ENCODE measurements around the gene SORT1.

- no peak for TF ChIP-seq NFE2L2 (IDR thresholded peaks at IDR 0.05; ENCODE audit: low read depth, low read length)
- no peak for TF ChIP-seq CTCF (conservative IDR thresholded peaks at IDR 0.05; ENCODE audit: low read depth, low read length)
- TF ChIP-seq RFX5 (IDR thresholded peaks at IDR 0.05; ENCODE audit: low read depth, low read length), result no peak
- TF ChIP-seq SMC3 (IDR thresholded peaks at IDR 0.05; ENCODE audit: low read depth, low read length), result no peak
- no peak for TF ChIP-seq RAD21 (IDR thresholded peaks at IDR 0.05; ENCODE audit: low read length)
- no peak for TF ChIP-seq POLR2A (IDR thresholded peaks at IDR 0.05; ENCODE audit: low read depth, low read length)
- no peak for TF ChIP-seq MXI1 (IDR thresholded peaks at IDR 0.05; ENCODE audit: borderline replicate concordance, low read depth, low read length)
- TF ChIP-seq USF2 (IDR thresholded peaks at IDR 0.05; ENCODE audit: low read depth, low read length), result no peak
- no peak for TF ChIP-seq FOS (IDR thresholded peaks at IDR 0.05; ENCODE audit: low read depth, low read length)
- no peak for TF ChIP-seq CEBPB (IDR thresholded peaks at IDR 0.05; ENCODE audit: low read depth, low read length)
- no peak for TF ChIP-seq BHLHE40 (IDR thresholded peaks at IDR 0.05; ENCODE audit: low read depth, low read length)
- no peak for TF ChIP-seq CHD1 (IDR thresholded peaks at IDR 0.05; ENCODE audit: low read depth, low read length)
- no peak for TF ChIP-seq MAFK (IDR thresholded peaks at IDR 0.05; ENCODE audit: low read depth, low read length)
Observed at GRCh38 chr1:109388208-109388711, 9.5 kb downstream of the SORT1 start.
